ENCODE measurements around the gene SCYGR6. TPM values are rescaled to one million over a fixed set of nuclear protein-coding genes. Genes with fewer than 3 reads are reported as not detected.

SCYGR6 gene
- total and polyA plus RNA-seq, 2 donors (not counting 1 experiment from before 2014, with no cell fraction given) = not detected

GRCh38 chr2:227767830-227768229, 43.3 kb upstream of the SCYGR6 start:
- no peak for DNase-seq
- POLR2A ChIA-PET = no interaction called here
- Mint-ChIP-seq H3K27me3 (peaks cover 3% of the 10 kb centered on the region), H3K27ac (no peak overlapping the region), H3K4me1 (no peaks in the 10 kb centered on the region), H3K4me3 (no peak overlapping the region), H3K9me3 (ENCODE audit: insufficient read depth) (no peaks in the 10 kb centered on the region)
- no peak for TF ChIP-seq EZH2 (IDR thresholded peaks at IDR 0.05; ENCODE audit: borderline replicate concordance, insufficient read depth, low read depth, low read length, poor library complexity, severe bottlenecking)
- TF ChIP-seq, protein P1, sequence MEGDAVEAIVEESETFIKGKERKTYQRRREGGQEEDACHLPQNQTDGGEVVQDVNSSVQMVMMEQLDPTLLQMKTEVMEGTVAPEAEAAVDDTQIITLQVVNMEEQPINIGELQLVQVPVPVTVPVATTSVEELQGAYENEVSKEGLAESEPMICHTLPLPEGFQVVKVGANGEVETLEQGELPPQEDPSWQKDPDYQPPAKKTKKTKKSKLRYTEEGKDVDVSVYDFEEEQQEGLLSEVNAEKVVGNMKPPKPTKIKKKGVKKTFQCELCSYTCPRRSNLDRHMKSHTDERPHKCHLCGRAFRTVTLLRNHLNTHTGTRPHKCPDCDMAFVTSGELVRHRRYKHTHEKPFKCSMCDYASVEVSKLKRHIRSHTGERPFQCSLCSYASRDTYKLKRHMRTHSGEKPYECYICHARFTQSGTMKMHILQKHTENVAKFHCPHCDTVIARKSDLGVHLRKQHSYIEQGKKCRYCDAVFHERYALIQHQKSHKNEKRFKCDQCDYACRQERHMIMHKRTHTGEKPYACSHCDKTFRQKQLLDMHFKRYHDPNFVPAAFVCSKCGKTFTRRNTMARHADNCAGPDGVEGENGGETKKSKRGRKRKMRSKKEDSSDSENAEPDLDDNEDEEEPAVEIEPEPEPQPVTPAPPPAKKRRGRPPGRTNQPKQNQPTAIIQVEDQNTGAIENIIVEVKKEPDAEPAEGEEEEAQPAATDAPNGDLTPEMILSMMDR (IDR thresholded peaks at IDR 0.05) = no peak
- no peaks in the 10 kb centered on the region for H3K79me2 ChIP-seq (ENCODE audit: control insufficient read depth, insufficient read depth, low read length)
- 95% methylated on average over 22 of the region's 22 CpGs for WGBS (ENCODE audit: insufficient coverage)
- H2AFZ ChIP-seq (ENCODE audit: insufficient read depth, low read depth, low read length, poor library complexity, severe bottlenecking) = no peak overlapping the region
- H4K20me1 ChIP-seq (ENCODE audit: control insufficient read depth, insufficient read depth, low read length, poor library complexity, severe bottlenecking) = no peaks in the 10 kb centered on the region
- no peaks in the 10 kb centered on the region for H3K36me3 ChIP-seq (replicated peaks in 1 of 2; ENCODE audit: control extremely low read depth in 1 of 2, control insufficient read depth in 1 of 2, extremely low read depth in 1 of 2, insufficient read depth in 2 of 2, low read length in 1 of 2)
- H3K9me3 ChIP-seq (ENCODE audit: control extremely low read depth in 1 of 3, control insufficient read depth in 2 of 3, insufficient read depth in 1 of 3, low read length in 2 of 3) = no peaks in the 10 kb centered on the region
- no peaks in the 10 kb centered on the region for H3K27me3 ChIP-seq (replicated peaks in 1 of 4; ENCODE audit: control extremely low read depth in 1 of 4, control insufficient read depth in 3 of 4, insufficient read depth in 4 of 4, low read length in 3 of 4)
- no peak for ATAC-seq (ENCODE audit: low read depth)
- no peaks in the 10 kb centered on the region for H3K4me1 ChIP-seq (ENCODE audit: control insufficient read depth in 2 of 2, insufficient read depth in 2 of 2, low read length in 2 of 2)
- CTCF ChIA-PET = interaction anchor here (0.9 to 3.7 kb wide), 5 partner anchors 109 to 637 kb away, joined by 3 to 34 read pairs (median 7); no protein-coding TSS in a partner anchor
- H3K9ac ChIP-seq (ENCODE audit: low read length) = no peak overlapping the region
- intact Hi-C loops (cut with micrococcal nuclease) = loop anchor here (2.0 kb wide), 1 partner anchor 295 kb away; the partner anchor contains the start of gene AGFG1
- no peak overlapping the region for H3K4me2 ChIP-seq (replicated peaks; ENCODE audit: low read depth, low read length, poor library complexity, severe bottlenecking)
- H3K4me3 ChIP-seq (ENCODE audit: control extremely low read depth in 1 of 5, extremely low read depth in 1 of 5, insufficient read depth in 1 of 5, low read depth in 2 of 5, low read length in 4 of 5) = no peak overlapping the region
- no peak overlapping the region for H3K27ac ChIP-seq (ENCODE audit: low read length in 2 of 2)

DNA sequence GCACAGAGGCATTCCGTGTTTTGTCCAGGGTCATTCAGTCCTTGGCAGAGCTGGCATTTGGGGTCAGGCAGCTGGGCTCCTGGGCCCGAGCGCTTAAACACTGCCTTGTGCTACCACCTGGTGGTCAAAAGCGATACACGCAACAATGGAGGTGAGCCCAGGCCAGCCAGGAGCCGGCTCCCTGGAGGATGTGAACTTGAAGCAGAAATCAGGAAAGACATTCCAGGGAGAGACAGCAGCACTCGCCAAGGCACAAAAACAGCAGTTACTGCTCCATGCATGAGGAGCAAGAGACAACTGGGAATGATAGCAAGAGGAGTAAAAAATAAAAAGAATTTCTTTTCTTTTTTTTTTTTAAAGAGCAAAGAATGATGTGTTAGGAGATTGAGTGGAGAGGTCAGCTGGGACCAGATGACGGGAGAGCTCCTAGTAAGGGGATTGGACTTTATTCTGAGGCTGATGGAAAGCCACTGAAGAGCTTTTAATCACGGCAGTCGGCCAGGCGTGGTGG, 41.9 kb upstream of the SCYGR6 start:
- Mint-ChIP-seq H3K27ac (no peak overlapping the region), H3K4me1 (no peaks in the 10 kb centered on the region), H3K9me3 (ENCODE audit: insufficient read depth) (no peaks in the 10 kb centered on the region), H3K27me3 (peaks cover 3% of the 10 kb centered on the region), H3K4me3 (no peak overlapping the region)
- H3K9me3 ChIP-seq (ENCODE audit: control extremely low read depth in 1 of 3, control insufficient read depth in 2 of 3, insufficient read depth in 1 of 3, low read length in 2 of 3) = no peaks in the 10 kb centered on the region
- H3K36me3 ChIP-seq (replicated peaks in 1 of 2; ENCODE audit: control extremely low read depth in 1 of 2, control insufficient read depth in 1 of 2, extremely low read depth in 1 of 2, insufficient read depth in 2 of 2, low read length in 1 of 2) = no peaks in the 10 kb centered on the region
- DNase-seq (peak; percentile 72), ATAC-seq (ENCODE audit: low read depth) (peak; percentile 88)
- WGBS (ENCODE audit: insufficient coverage) = 34% methylated on average over 11 of the region's 11 CpGs
- no peak overlapping the region for H3K4me3 ChIP-seq (ENCODE audit: control extremely low read depth in 1 of 5, extremely low read depth in 1 of 5, insufficient read depth in 1 of 5, low read depth in 2 of 5, low read length in 4 of 5)
- ChIA-PET CTCF (interaction anchor here (0.5 to 3.7 kb wide), 34 partner anchors 10 to 746 kb away, joined by 3 to 55 read pairs (median 5); partner anchors contain the start of gene AGFG1), POLR2A (interaction anchor here (0.6 kb wide), 1 partner anchor 283 kb away, joined by 7 read pairs; no protein-coding TSS in a partner anchor)
- H4K20me1 ChIP-seq (ENCODE audit: control insufficient read depth, insufficient read depth, low read length, poor library complexity, severe bottlenecking) = no peaks in the 10 kb centered on the region
- H3K27me3 ChIP-seq (replicated peaks in 1 of 4; ENCODE audit: control extremely low read depth in 1 of 4, control insufficient read depth in 3 of 4, insufficient read depth in 4 of 4, low read length in 3 of 4) = no peaks in the 10 kb centered on the region
- H3K9ac ChIP-seq (ENCODE audit: low read length) = no peak overlapping the region
- intact Hi-C loops (cut with micrococcal nuclease) = loop anchor here (1.0 to 2.0 kb wide), 4 partner anchors 294 to 528 kb away; partner anchors contain the start of gene AGFG1
- H3K79me2 ChIP-seq (ENCODE audit: control insufficient read depth, insufficient read depth, low read length) = no peaks in the 10 kb centered on the region
- H3K4me1 ChIP-seq (ENCODE audit: control insufficient read depth in 2 of 2, insufficient read depth in 2 of 2, low read length in 2 of 2) = no peaks in the 10 kb centered on the region
- TF ChIP-seq, protein P1 (IDR thresholded peaks at IDR 0.05) = peak; percentile 86
- no peak for TF ChIP-seq EZH2 (IDR thresholded peaks at IDR 0.05; ENCODE audit: borderline replicate concordance, insufficient read depth, low read depth, low read length, poor library complexity, severe bottlenecking)
- no peak overlapping the region for H3K27ac ChIP-seq (ENCODE audit: low read length in 2 of 2)
- H2AFZ ChIP-seq (ENCODE audit: insufficient read depth, low read depth, low read length, poor library complexity, severe bottlenecking) = peak overlapping the region; percentile 32
- no peak overlapping the region for H3K4me2 ChIP-seq (replicated peaks; ENCODE audit: low read depth, low read length, poor library complexity, severe bottlenecking)
